HG03575 (cell line): Measurements from ENCODE around the gene EXOC5.

Source experiments
- ATAC-seq: cut with Tn5 transposase; IDR thresholded peaks from one replicate; pipeline ENCODE4 v1.9.1; 2021; ENCODE audit not compliant: unreplicated experiment, insufficient number of reproducible peaks, low FRiP score; ENCODE audit errors: extremely low read depth

EXOC5 gene

GRCh38 chr14:57268161-57269069, at the start of gene EXOC5, which contains the start of gene AP5M1:
TSS of gene EXOC5 (minus strand) at chr14:57268905. CDS start at chr14:57268648, 257 bp downstream.
TSS of gene AP5M1 (plus strand) at chr14:57268971. CDS start at chr14:57269315, 344 bp downstream.
- peak; percentile 69 for ATAC-seq

GRCh38 chr14:57317248-57317833, 48.6 kb upstream of the EXOC5 start:
- no peak for ATAC-seq

GRCh38 chr14:57314396-57315089, 45.8 kb upstream of the EXOC5 start:
- ATAC-seq, result no peak

- ATAC-seq, result no peak
Measured at GRCh38 chr14:57302883-57303282, 34.2 kb upstream of the EXOC5 start.

- no peak for ATAC-seq
Measured at GRCh38 chr14:57299511-57299910, 30.8 kb upstream of the EXOC5 start.

GRCh38 chr14:57297852-57298251, 29.1 kb upstream of the EXOC5 start:
- ATAC-seq, result no peak

GRCh38 chr14:57295239-57295638, 26.5 kb upstream of the EXOC5 start:
- no peak for ATAC-seq

- no peak for ATAC-seq
Measured at GRCh38 chr14:57293866-57294837, 25.4 kb upstream of the EXOC5 start.

GRCh38 chr14:57291692-57292647, 23.3 kb upstream of the EXOC5 start:
- no peak for ATAC-seq

GRCh38 chr14:57290751-57291150, 22.0 kb upstream of the EXOC5 start:
- no peak for ATAC-seq

- no peak for ATAC-seq
Measured at GRCh38 chr14:57287745-57288144, 19.0 kb upstream of the EXOC5 start.

- no peak for ATAC-seq
Measured at GRCh38 chr14:57277062-57277461, 8.4 kb upstream of the EXOC5 start.

GRCh38 chr14:57275023-57275664, 6.4 kb upstream of the EXOC5 start:
- ATAC-seq, result no peak

GRCh38 chr14:57274551-57274950, 5.8 kb upstream of the EXOC5 start:
- no peak for ATAC-seq

GRCh38 chr14:57273236-57273635, 4.5 kb upstream of the EXOC5 start:
- ATAC-seq, result no peak

GRCh38 chr14:57266065-57266464, 2.6 kb downstream of the EXOC5 start:
- ATAC-seq, result no peak

- ATAC-seq, result no peak
Measured at GRCh38 chr14:57262117-57262516, 6.6 kb downstream of the EXOC5 start.
